Fibroblast of lung (primary cell): Measurements from ENCODE around the gene STOX2.

ENCODE experiments used
- EZH2 ChIP-seq: IDR thresholded peaks from 2 replicates; pipeline ENCODE4 v1.5.1; 2012; ENCODE audit warnings: low read length, control low read depth, mild to moderate bottlenecking; ENCODE audit errors: missing control alignments
- TF ChIP-seq, protein P1 (sequence below), 2 donors: IDR thresholded peaks in 1 of 2; conservative IDR thresholded peaks in 1 of 2; 1 replicate in 1 of 2; 2 replicates in 1 of 2; pipeline ENCODE4 v1.5.1; 2011 to 2012; ENCODE audit warnings: low read length in 2 of 2, control low read depth in 1 of 2, inconsistent platforms in 1 of 2, low read depth in 1 of 2, mild to moderate bottlenecking in 1 of 2

DNA sequence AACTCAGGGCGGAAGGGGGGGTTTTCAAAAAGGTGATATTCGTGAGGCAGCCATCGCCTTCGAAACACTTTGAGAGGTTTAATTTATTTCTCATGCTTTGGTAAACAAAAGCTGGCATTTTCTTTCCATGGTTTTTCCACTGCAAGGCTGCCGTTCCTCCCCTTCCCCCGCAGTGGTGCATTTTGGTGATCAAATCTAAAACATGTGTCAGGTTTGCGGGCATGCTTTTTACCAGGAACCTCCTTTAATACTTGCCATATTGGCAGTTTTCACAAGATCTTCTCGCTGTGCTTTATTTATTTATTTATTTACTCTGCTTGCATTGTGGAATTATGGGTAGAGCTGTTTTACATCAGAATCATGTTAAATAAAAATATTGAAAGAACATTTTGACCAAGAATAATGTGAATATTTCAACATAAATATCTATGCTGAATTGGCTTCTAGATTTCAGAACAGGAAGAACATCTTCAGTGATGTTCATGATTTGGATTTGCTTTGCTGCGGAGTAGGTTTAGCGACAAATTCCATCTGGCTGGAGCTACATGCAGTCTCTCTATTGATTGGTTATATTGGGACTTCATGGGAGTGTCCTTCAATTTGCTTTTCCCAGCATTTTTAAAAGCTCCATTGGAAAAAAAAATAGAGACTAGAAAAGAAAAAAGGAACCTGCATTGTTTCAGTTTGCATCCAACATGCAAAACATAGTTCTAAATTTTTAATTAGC lies 54.4 kb downstream of the STOX2 start:
- TF ChIP-seq, protein P1, sequence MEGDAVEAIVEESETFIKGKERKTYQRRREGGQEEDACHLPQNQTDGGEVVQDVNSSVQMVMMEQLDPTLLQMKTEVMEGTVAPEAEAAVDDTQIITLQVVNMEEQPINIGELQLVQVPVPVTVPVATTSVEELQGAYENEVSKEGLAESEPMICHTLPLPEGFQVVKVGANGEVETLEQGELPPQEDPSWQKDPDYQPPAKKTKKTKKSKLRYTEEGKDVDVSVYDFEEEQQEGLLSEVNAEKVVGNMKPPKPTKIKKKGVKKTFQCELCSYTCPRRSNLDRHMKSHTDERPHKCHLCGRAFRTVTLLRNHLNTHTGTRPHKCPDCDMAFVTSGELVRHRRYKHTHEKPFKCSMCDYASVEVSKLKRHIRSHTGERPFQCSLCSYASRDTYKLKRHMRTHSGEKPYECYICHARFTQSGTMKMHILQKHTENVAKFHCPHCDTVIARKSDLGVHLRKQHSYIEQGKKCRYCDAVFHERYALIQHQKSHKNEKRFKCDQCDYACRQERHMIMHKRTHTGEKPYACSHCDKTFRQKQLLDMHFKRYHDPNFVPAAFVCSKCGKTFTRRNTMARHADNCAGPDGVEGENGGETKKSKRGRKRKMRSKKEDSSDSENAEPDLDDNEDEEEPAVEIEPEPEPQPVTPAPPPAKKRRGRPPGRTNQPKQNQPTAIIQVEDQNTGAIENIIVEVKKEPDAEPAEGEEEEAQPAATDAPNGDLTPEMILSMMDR (conservative IDR thresholded peaks at IDR 0.05 in 1 of 2, IDR thresholded peaks at IDR 0.05 in 1 of 2; ENCODE audit: low read depth in 1 of 2, low read length in 2 of 2): no peak
- TF ChIP-seq EZH2: no peak
